ENCODE measurements around the gene BRMS1L.

GRCh38 chr14:35826952-35827416 lies 846 bp downstream of the BRMS1L start:
- TF ChIP-seq CTCF (optimal IDR thresholded peaks at IDR 0.05 in 1 of 3, IDR thresholded peaks at IDR 0.05 in 1 of 3, conservative IDR thresholded peaks at IDR 0.05 in 1 of 3; ENCODE audit: extremely low read depth in 1 of 3, insufficient read depth in 2 of 3, low read length in 3 of 3) (no peak), EZH2 (IDR thresholded peaks at IDR 0.05; ENCODE audit: low read length) (no peak)
